ENCODE data around the gene PPA2. TPM values are rescaled to one million over a fixed set of nuclear protein-coding genes. Genes with fewer than 3 reads are reported as not detected.

Gene PPA2
- total RNA-seq, 1 donor from 2014 or later = 49.3 TPM

- DNase-seq (ENCODE audit: low spot score in 2 of 2) = peak; percentile 51 to 93
- Histone ChIP-seq H3K4me3 (peak overlapping the region; percentile 91 to 97), H3K27ac (peak overlapping the region; percentile 98 to 99), H3K27me3 (no peaks in the 10 kb centered on the region), H3K36me3 (no peaks in the 10 kb centered on the region), H3K4me1 (peaks cover 8 to 16% of the 10 kb centered on the region in 2 donors), H3K9me3 (no peaks in the 10 kb centered on the region)
- intact Hi-C loops (cut with DNase I) = loop anchor here (5.0 to 10.0 kb wide), 3 partner anchors 233 to 979 kb away; partner anchors contain the start of genes CXXC4, GSTCD and INTS12
- TF ChIP-seq CTCF (IDR thresholded peaks at IDR 0.05) = peak; percentile 75 to 93 (median 92)
Measured at GRCh38 chr4:105474099-105474518, 247 bp upstream of the PPA2 start.

DNA sequence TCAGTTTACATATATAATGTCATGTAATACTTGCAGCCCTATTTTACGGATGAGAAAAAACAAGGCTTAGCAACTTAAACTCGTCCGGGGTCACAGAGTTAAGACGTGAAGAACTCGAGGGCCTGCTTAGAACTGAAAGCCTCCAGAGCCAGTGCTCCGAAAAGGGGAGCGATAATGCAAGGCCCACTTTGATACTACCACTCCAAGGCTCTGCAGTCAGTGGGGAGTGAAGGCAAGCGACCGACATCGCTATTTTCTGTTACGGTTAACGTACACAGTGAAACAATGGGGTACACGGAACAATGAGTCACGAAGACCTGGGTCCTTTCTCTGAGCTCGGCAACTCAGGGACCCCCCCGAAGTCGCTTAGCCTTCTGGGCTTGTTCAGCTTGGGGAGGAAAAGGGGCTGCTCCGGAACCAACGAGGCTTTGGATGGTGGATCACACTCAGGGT is 965 bp downstream of the PPA2 start:
- intact Hi-C loops (cut with DNase I) = loop anchor here (1.0 to 10.0 kb wide), 4 partner anchors 234 to 978 kb away; partner anchors contain the start of genes CXXC4, GSTCD, INTS12 and TET2
- no peak for TF ChIP-seq CTCF (IDR thresholded peaks at IDR 0.05)
- no peaks in the 10 kb centered on the region for H3K36me3 ChIP-seq
- H3K9me3 ChIP-seq = no peaks in the 10 kb centered on the region
- peak overlapping the region; percentile 98 to 99 for H3K27ac ChIP-seq
- no peaks in the 10 kb centered on the region for H3K27me3 ChIP-seq
- DNase-seq (ENCODE audit: low spot score in 2 of 2) = no peak
- H3K4me3 ChIP-seq = peak overlapping the region; percentile 91 to 97
- H3K4me1 ChIP-seq = peaks cover 8 to 16% of the 10 kb centered on the region in 2 donors

DNA sequence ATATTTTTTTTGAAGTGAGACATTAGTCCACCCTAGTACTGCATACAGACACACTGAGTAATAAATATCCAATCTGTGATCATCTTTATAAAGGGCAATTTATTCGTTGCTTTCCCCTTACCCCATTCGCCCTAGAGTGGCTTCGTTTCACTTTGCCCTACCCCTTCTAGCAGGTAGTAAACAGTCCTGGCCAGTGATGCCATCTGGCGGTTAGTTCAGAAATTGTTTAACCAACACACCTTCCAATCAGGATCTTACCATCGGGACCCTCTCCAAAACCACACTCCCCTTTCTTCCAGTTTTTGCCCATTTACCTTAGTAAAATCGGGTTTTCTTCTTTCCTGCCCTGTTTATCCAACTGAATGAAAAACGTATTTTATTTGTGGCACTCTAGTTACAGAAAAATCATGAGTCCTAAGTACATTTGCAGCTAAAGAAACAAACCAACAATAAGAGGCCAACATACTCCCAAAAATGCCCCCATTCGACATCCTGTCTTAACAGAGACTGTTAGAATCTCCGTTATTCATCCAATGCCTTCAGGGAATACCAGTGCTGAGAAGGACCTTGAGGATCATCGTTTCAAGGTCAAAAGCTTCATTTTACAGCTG is 2.2 kb downstream of the PPA2 start:
- peak; percentile 13 to 75 for DNase-seq (ENCODE audit: low spot score in 2 of 2)
- peak overlapping the region; percentile 91 to 97 for H3K4me3 ChIP-seq
- peak overlapping the region; percentile 98 to 99 for H3K27ac ChIP-seq
- H3K27me3 ChIP-seq = no peaks in the 10 kb centered on the region
- peaks cover 0 to 6% of the 10 kb centered on the region in 2 donors for H3K36me3 ChIP-seq
- intact Hi-C loops (cut with DNase I) = loop anchor here (1.0 to 10.0 kb wide), 4 partner anchors 236 to 977 kb away; partner anchors contain the start of genes CXXC4, GSTCD and INTS12
- peaks cover 8 to 16% of the 10 kb centered on the region in 2 donors for H3K4me1 ChIP-seq
- TF ChIP-seq CTCF (IDR thresholded peaks at IDR 0.05) = peak; percentile 58 to 72 (median 64)
- no peaks in the 10 kb centered on the region for H3K9me3 ChIP-seq

DNA sequence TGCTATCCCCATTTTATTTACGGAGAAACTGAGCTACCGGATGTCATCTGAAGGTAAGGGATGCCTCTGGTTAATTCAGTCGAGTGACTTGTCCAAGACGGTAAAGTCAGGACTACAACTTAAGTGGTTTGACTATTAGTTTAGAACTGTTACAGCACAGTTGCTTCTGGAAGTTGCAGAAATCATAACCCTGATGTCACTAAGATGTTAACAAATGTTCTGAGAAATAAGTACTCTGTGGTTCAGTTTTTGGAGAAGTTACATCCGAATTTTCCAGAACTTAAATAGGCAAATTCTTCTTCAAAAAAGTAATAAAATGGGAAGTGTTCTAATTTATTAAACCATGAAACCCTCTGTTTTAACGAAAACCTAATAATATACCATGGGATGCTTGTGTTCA is 3.1 kb downstream of the PPA2 start:
- Histone ChIP-seq H3K9me3 (no peaks in the 10 kb centered on the region), H3K4me3 (no peak overlapping the region), H3K27me3 (no peaks in the 10 kb centered on the region), H3K36me3 (peaks cover 0 to 12% of the 10 kb centered on the region in 2 donors), H3K4me1 (peaks cover 8 to 16% of the 10 kb centered on the region in 2 donors), H3K27ac (no peak overlapping the region)
- no peak for DNase-seq (ENCODE audit: low spot score in 2 of 2)
- TF ChIP-seq CTCF (IDR thresholded peaks at IDR 0.05) = no peak
- intact Hi-C loops (cut with DNase I) = loop anchor here (1.0 to 10.0 kb wide), 4 partner anchors 237 to 976 kb away; partner anchors contain the start of genes CXXC4, GSTCD and INTS12

GRCh38 chr4:105469736-105470135 is 4.1 kb downstream of the PPA2 start:
- intact Hi-C loops (cut with DNase I) = loop anchor here (5.0 to 10.0 kb wide), 3 partner anchors 238 to 975 kb away; partner anchors contain the start of genes CXXC4, GSTCD and INTS12
- TF ChIP-seq CTCF (IDR thresholded peaks at IDR 0.05) = no peak
- Histone ChIP-seq H3K4me1 (peaks cover 8 to 16% of the 10 kb centered on the region in 2 donors), H3K27me3 (no peaks in the 10 kb centered on the region), H3K4me3 (no peak overlapping the region), H3K36me3 (peaks cover 0 to 12% of the 10 kb centered on the region in 2 donors), H3K27ac (no peak overlapping the region), H3K9me3 (no peaks in the 10 kb centered on the region)
- no peak for DNase-seq (ENCODE audit: low spot score in 2 of 2)
